ENCODE data around the gene CPEB3.
A peak's percentile ranks its signal among the peaks of the same experiment; 100 is the strongest.
"Not testable (repeated sequence)": the region's sequence is repeated elsewhere in the genome, so short reads cannot be mapped to it uniquely, and the experiment has no call there.

CPEB3 gene

DNA sequence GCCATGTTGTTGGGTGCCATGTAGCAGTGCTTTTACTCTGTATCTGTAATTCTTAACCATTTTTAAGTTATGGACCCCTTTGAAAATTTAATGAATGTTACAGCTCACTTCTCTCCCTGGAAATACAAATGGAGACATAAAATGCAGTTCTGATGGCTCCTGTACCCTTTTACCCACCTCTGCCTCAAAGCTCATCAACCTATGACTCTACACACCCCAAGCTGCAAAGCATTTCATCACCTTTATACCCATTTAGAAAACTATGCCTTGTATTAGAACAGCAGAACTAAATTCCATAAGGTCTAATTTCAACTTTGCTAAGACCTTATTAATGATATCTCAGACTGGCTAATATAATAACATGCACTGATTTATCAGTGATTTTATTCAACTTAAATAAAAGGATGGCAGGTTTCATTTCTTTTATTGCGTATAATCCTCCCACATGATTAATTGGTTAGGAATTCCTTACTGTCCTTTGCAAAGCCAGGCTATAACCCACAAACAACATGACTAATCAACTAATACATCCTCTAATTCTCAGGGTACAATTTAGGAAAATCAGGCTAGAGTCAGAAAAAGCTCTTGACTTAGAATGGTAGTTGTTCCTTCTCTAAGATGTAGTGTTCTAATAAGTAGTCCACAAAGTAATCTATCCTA lies 68.1 kb downstream of the CPEB3 start:
- no peak overlapping the region for H2BK5ac ChIP-seq (ENCODE audit: low read depth, low read length, poor library complexity, severe bottlenecking)
- H3K4me2 ChIP-seq (ENCODE audit: low read length, poor library complexity, severe bottlenecking) = no peak overlapping the region
- no peak overlapping the region for H3K23ac ChIP-seq (ENCODE audit: low read length in 2 of 2)
- H3K79me1 ChIP-seq (replicated peaks; ENCODE audit: low read length, poor library complexity, severe bottlenecking) = peaks cover 3% of the 10 kb centered on the region
- no peak overlapping the region for H3K18ac ChIP-seq (ENCODE audit: low read depth in 1 of 2, low read length in 2 of 2)
- no peak overlapping the region for H2BK12ac ChIP-seq (ENCODE audit: low read length in 2 of 2)
- no peak overlapping the region for H3K27ac ChIP-seq (ENCODE audit: low read length, poor library complexity, severe bottlenecking)
- H3K9me3 ChIP-seq (ENCODE audit: control insufficient read depth, low read length) = no peaks in the 10 kb centered on the region
- no peak overlapping the region for H4K8ac ChIP-seq (ENCODE audit: low read length)
- WGBS = no CpG with 5 or more reads among the region's 1 CpG
- H4K91ac ChIP-seq (ENCODE audit: low read length) = no peak overlapping the region
- no peaks in the 10 kb centered on the region for H3K27me3 ChIP-seq (ENCODE audit: control insufficient read depth in 1 of 2, insufficient read depth in 1 of 2, low read length in 2 of 2)
- H3K14ac ChIP-seq (ENCODE audit: low read length in 2 of 2) = no peak overlapping the region
- H3K36me3 ChIP-seq (ENCODE audit: control insufficient read depth in 1 of 2, insufficient read depth in 2 of 2, low read depth in 1 of 2, low read length in 2 of 2) = no peaks in the 10 kb centered on the region
- H2BK120ac ChIP-seq (ENCODE audit: low read depth, low read length) = no peak overlapping the region
- no peak overlapping the region for H2BK15ac ChIP-seq (ENCODE audit: low read depth, poor library complexity, severe bottlenecking)
- peak; percentile 64 for DNase-seq
- H3K4ac ChIP-seq (ENCODE audit: low read depth in 1 of 2, low read length in 2 of 2) = no peak overlapping the region
- H3K4me3 ChIP-seq (ENCODE audit: insufficient read depth in 1 of 2, low read depth in 1 of 2, low read length in 2 of 2) = no peak overlapping the region
- H2AK5ac ChIP-seq (ENCODE audit: low read length, severe bottlenecking) = no peak overlapping the region
- H2AFZ ChIP-seq (ENCODE audit: low read depth, low read length) = no peak overlapping the region
- H3K4me1 ChIP-seq (ENCODE audit: control insufficient read depth, insufficient read depth, low read depth, low read length) = peaks cover 1% of the 10 kb centered on the region
- H3K9ac ChIP-seq (ENCODE audit: low read length) = no peak overlapping the region

GRCh38 chr10:92219559-92219958 lies 71.3 kb downstream of the CPEB3 start:
- no peak overlapping the region for H3K23ac ChIP-seq (ENCODE audit: low read length in 2 of 2)
- DNase-seq = no peak
- no peak overlapping the region for H3K14ac ChIP-seq (ENCODE audit: low read length in 2 of 2)
- no peaks in the 10 kb centered on the region for H3K9me3 ChIP-seq (ENCODE audit: control insufficient read depth, low read length)
- H3K4me2 ChIP-seq (ENCODE audit: low read length, poor library complexity, severe bottlenecking) = no peak overlapping the region
- WGBS = 97% methylated on average over 6 of the region's 6 CpGs
- no peaks in the 10 kb centered on the region for H3K27me3 ChIP-seq (ENCODE audit: control insufficient read depth in 1 of 2, insufficient read depth in 1 of 2, low read length in 2 of 2)
- no peak overlapping the region for H2AFZ ChIP-seq (ENCODE audit: low read depth, low read length)
- H2BK5ac ChIP-seq (ENCODE audit: low read depth, low read length, poor library complexity, severe bottlenecking) = no peak overlapping the region
- H2BK120ac ChIP-seq (ENCODE audit: low read depth, low read length) = no peak overlapping the region
- no peak overlapping the region for H3K18ac ChIP-seq (ENCODE audit: low read depth in 1 of 2, low read length in 2 of 2)
- no peak overlapping the region for H3K9ac ChIP-seq (ENCODE audit: low read length)
- H2BK15ac ChIP-seq (ENCODE audit: low read depth, poor library complexity, severe bottlenecking) = no peak overlapping the region
- no peak overlapping the region for H3K4me3 ChIP-seq (ENCODE audit: insufficient read depth in 1 of 2, low read depth in 1 of 2, low read length in 2 of 2)
- H4K91ac ChIP-seq (ENCODE audit: low read length) = no peak overlapping the region
- no peak overlapping the region for H2BK12ac ChIP-seq (ENCODE audit: low read length in 2 of 2)
- H3K36me3 ChIP-seq (ENCODE audit: control insufficient read depth in 1 of 2, insufficient read depth in 2 of 2, low read depth in 1 of 2, low read length in 2 of 2) = no peaks in the 10 kb centered on the region
- H3K79me1 ChIP-seq (replicated peaks; ENCODE audit: low read length, poor library complexity, severe bottlenecking) = peaks cover 3% of the 10 kb centered on the region
- H2AK5ac ChIP-seq (ENCODE audit: low read length, severe bottlenecking) = no peak overlapping the region
- H3K27ac ChIP-seq (ENCODE audit: low read length, poor library complexity, severe bottlenecking) = no peak overlapping the region
- no peak overlapping the region for H3K4ac ChIP-seq (ENCODE audit: low read depth in 1 of 2, low read length in 2 of 2)
- peaks cover 1% of the 10 kb centered on the region for H3K4me1 ChIP-seq (ENCODE audit: control insufficient read depth, insufficient read depth, low read depth, low read length)
- no peak overlapping the region for H4K8ac ChIP-seq (ENCODE audit: low read length)

GRCh38 chr10:92218569-92218968 lies 72.3 kb downstream of the CPEB3 start:
- 100% methylated on average over 1 of the region's 3 CpGs for WGBS

GRCh38 chr10:92216608-92217007 lies 74.3 kb downstream of the CPEB3 start:
- H3K9ac ChIP-seq (ENCODE audit: low read length); H3K9me3 ChIP-seq (ENCODE audit: control insufficient read depth, low read length); H3K27ac ChIP-seq (ENCODE audit: low read length, poor library complexity, severe bottlenecking); H2AK5ac ChIP-seq (ENCODE audit: low read length, severe bottlenecking); H2BK15ac ChIP-seq (ENCODE audit: low read depth, poor library complexity, severe bottlenecking); H3K18ac ChIP-seq (ENCODE audit: low read depth in 1 of 2, low read length in 2 of 2); H3K4me2 ChIP-seq (ENCODE audit: low read length, poor library complexity, severe bottlenecking); H2AFZ ChIP-seq (ENCODE audit: low read depth, low read length); H2BK120ac ChIP-seq (ENCODE audit: low read depth, low read length); H3K4ac ChIP-seq (ENCODE audit: low read depth in 1 of 2, low read length in 2 of 2); H3K27me3 ChIP-seq (ENCODE audit: control insufficient read depth in 1 of 2, insufficient read depth in 1 of 2, low read length in 2 of 2); H3K79me1 ChIP-seq (replicated peaks; ENCODE audit: low read length, poor library complexity, severe bottlenecking); H3K4me3 ChIP-seq (ENCODE audit: insufficient read depth in 1 of 2, low read depth in 1 of 2, low read length in 2 of 2); H4K8ac ChIP-seq (ENCODE audit: low read length); DNase-seq; H3K14ac ChIP-seq (ENCODE audit: low read length in 2 of 2); H2BK12ac ChIP-seq (ENCODE audit: low read length in 2 of 2); H3K36me3 ChIP-seq (ENCODE audit: control insufficient read depth in 1 of 2, insufficient read depth in 2 of 2, low read depth in 1 of 2, low read length in 2 of 2); H2BK5ac ChIP-seq (ENCODE audit: low read depth, low read length, poor library complexity, severe bottlenecking); H4K91ac ChIP-seq (ENCODE audit: low read length); H3K23ac ChIP-seq (ENCODE audit: low read length in 2 of 2); H3K4me1 ChIP-seq (ENCODE audit: control insufficient read depth, insufficient read depth, low read depth, low read length): not testable (repeated sequence)
- WGBS = 82% methylated on average over 10 of the region's 12 CpGs

More at GRCh38 chr10:92218569-92218968, 72.3 kb downstream of the CPEB3 start:
- Histone ChIP-seq H4K91ac (ENCODE audit: low read length) (no peak overlapping the region), H2AK5ac (ENCODE audit: low read length, severe bottlenecking) (no peak overlapping the region), H3K36me3 (ENCODE audit: control insufficient read depth in 1 of 2, insufficient read depth in 2 of 2, low read depth in 1 of 2, low read length in 2 of 2) (no peaks in the 10 kb centered on the region), H3K18ac (ENCODE audit: low read depth in 1 of 2, low read length in 2 of 2) (no peak overlapping the region), H2BK5ac (ENCODE audit: low read depth, low read length, poor library complexity, severe bottlenecking) (no peak overlapping the region), H3K4me1 (ENCODE audit: control insufficient read depth, insufficient read depth, low read depth, low read length) (peaks cover 1% of the 10 kb centered on the region), H2AFZ (ENCODE audit: low read depth, low read length) (no peak overlapping the region), H4K8ac (ENCODE audit: low read length) (no peak overlapping the region), H3K27me3 (ENCODE audit: control insufficient read depth in 1 of 2, insufficient read depth in 1 of 2, low read length in 2 of 2) (no peaks in the 10 kb centered on the region), H3K23ac (ENCODE audit: low read length in 2 of 2) (no peak overlapping the region), H3K4me3 (ENCODE audit: insufficient read depth in 1 of 2, low read depth in 1 of 2, low read length in 2 of 2) (no peak overlapping the region), H3K79me1 (replicated peaks; ENCODE audit: low read length, poor library complexity, severe bottlenecking) (peaks cover 1% of the 10 kb centered on the region), H2BK120ac (ENCODE audit: low read depth, low read length) (no peak overlapping the region), H3K27ac (ENCODE audit: low read length, poor library complexity, severe bottlenecking) (no peak overlapping the region), H3K4ac (ENCODE audit: low read depth in 1 of 2, low read length in 2 of 2) (no peak overlapping the region), H3K9ac (ENCODE audit: low read length) (no peak overlapping the region), H2BK12ac (ENCODE audit: low read length in 2 of 2) (no peak overlapping the region), H3K4me2 (ENCODE audit: low read length, poor library complexity, severe bottlenecking) (no peak overlapping the region), H3K14ac (ENCODE audit: low read length in 2 of 2) (no peak overlapping the region), H2BK15ac (ENCODE audit: low read depth, poor library complexity, severe bottlenecking) (no peak overlapping the region), H3K9me3 (ENCODE audit: control insufficient read depth, low read length) (no peaks in the 10 kb centered on the region)
- no peak for DNase-seq

All from mesenchymal stem cell (in vitro differentiated cells and primary cell).